Endothelial cell of umbilical vein (primary cell): ENCODE data around the gene LRRC10B.

Source experiments
- CTCF ChIP-seq, 2 donors: IDR thresholded peaks; 1 replicate in 1 of 2; 2 replicates in 1 of 2; pipeline ENCODE4 v1.5.1; 2011; ENCODE audit warnings: low read length in 2 of 2, mild to moderate bottlenecking in 2 of 2, moderate library complexity in 2 of 2, control low read depth in 1 of 2, inconsistent platforms in 1 of 2, low read depth in 1 of 2; ENCODE audit not compliant: insufficient read depth in 1 of 2; ENCODE audit errors: extremely low read depth in 1 of 2
- EZH2 ChIP-seq: IDR thresholded peaks from 2 replicates; pipeline ENCODE4 v1.6.1; 2012; ENCODE audit warnings: borderline replicate concordance, low read depth, mild to moderate bottlenecking, moderate library complexity, low read length, inconsistent platforms; ENCODE audit not compliant: severe bottlenecking
- FOS ChIP-seq: IDR thresholded peaks from 2 replicates; pipeline ENCODE4 v1.6.1; 2011; ENCODE audit warnings: mild to moderate bottlenecking, low read length, moderate library complexity, borderline replicate concordance; ENCODE audit not compliant: insufficient read depth
- GATA2 ChIP-seq: IDR thresholded peaks from 2 replicates; pipeline ENCODE4 v1.7.0; 2011; ENCODE audit warnings: low read depth, mild to moderate bottlenecking, moderate library complexity, mixed read lengths, low read length; ENCODE audit not compliant: insufficient read length, insufficient read depth
- JUN ChIP-seq: IDR thresholded peaks from 2 replicates; pipeline ENCODE4 v1.6.1; 2011; ENCODE audit warnings: borderline replicate concordance, low read depth; ENCODE audit not compliant: insufficient read length, insufficient read depth
- MAX ChIP-seq: IDR thresholded peaks from 2 replicates; pipeline ENCODE4 v1.6.1; 2011; ENCODE audit not compliant: insufficient read depth, insufficient read length
- MYC ChIP-seq: IDR thresholded peaks from one replicate; pipeline ENCODE4 v1.6.1; 2011; ENCODE audit warnings: mild to moderate bottlenecking, low read depth, low read length
- POLR2A ChIP-seq: IDR thresholded peaks from 2 replicates; pipeline ENCODE4 v1.6.1; 2012; ENCODE audit warnings: low read depth, mild to moderate bottlenecking, control low read depth, low read length
- POLR2AphosphoS5 ChIP-seq: IDR thresholded peaks from 2 replicates; pipeline ENCODE4 v1.6.1; 2012; ENCODE audit warnings: low read depth, mild to moderate bottlenecking, control low read depth, low read length, moderate library complexity; ENCODE audit not compliant: insufficient read depth

- TF ChIP-seq EZH2 (no peak), POLR2A (no peak), POLR2AphosphoS5 (no peak), CTCF (IDR thresholded peaks at IDR 0.05; ENCODE audit: extremely low read depth in 1 of 2, insufficient read depth in 1 of 2, low read depth in 1 of 2, low read length in 2 of 2) (no peak), GATA2 (no peak), MYC (no peak), FOS (no peak), MAX (no peak), JUN (no peak)
Measured at GRCh38 chr11:61539006-61539405, 30.5 kb downstream of the LRRC10B start.
